ENCODE results near the gene SIRT3.
"Not testable (repeated sequence)": the region's sequence is repeated elsewhere in the genome, so short reads cannot be mapped to it uniquely, and the experiment has no call there.

SIRT3 gene

GRCh38 chr11:244376-244775 lies 8.2 kb upstream of the SIRT3 start:
- no peak overlapping the region for H3K27ac Mint-ChIP-seq
- no peak overlapping the region for H3K4me3 Mint-ChIP-seq
- no peaks in the 10 kb centered on the region for H3K9me3 Mint-ChIP-seq
- no peaks in the 10 kb centered on the region for H3K27me3 Mint-ChIP-seq
- CTCF ChIA-PET = interaction anchor here (1.5 kb wide), 1 partner anchor 43 kb away, joined by 3 read pairs; no protein-coding TSS in a partner anchor
- H3K36me3 Mint-ChIP-seq = peaks cover 67% of the 10 kb centered on the region
- no peak for DNase-seq
- H3K4me1 Mint-ChIP-seq = peaks cover 26% of the 10 kb centered on the region

DNA sequence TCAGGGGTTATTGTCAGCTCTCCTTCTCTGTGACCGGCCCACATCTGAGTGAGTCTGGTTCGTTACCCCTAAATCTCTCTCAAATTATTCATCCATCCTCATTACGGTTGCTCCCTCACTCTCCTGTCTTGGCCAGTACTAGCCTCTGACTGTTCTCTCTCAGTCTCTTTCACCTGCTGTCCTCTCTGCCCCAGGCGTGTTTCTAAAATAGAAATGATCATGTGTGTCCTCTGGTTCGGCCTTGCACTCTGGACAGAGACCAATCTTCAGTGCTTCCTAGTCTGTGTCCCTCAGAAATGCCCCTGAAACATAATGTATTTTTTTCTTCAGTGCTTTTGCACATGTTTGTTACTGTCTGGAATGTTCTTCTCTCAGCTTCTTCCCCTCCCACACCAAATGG lies 5.5 kb upstream of the SIRT3 start:
- CTCF ChIA-PET = interaction anchor here (2.2 kb wide), 1 partner anchor 9 kb away, joined by 7 read pairs; no protein-coding TSS in a partner anchor
- Mint-ChIP-seq H3K4me1 (peaks cover 39% of the 10 kb centered on the region), H3K9me3 (no peaks in the 10 kb centered on the region), H3K27me3 (no peaks in the 10 kb centered on the region), H3K4me3 (no peak overlapping the region), H3K27ac (peak overlapping the region; percentile 13), H3K36me3 (peaks cover 47% of the 10 kb centered on the region)
- DNase-seq = no peak

DNA sequence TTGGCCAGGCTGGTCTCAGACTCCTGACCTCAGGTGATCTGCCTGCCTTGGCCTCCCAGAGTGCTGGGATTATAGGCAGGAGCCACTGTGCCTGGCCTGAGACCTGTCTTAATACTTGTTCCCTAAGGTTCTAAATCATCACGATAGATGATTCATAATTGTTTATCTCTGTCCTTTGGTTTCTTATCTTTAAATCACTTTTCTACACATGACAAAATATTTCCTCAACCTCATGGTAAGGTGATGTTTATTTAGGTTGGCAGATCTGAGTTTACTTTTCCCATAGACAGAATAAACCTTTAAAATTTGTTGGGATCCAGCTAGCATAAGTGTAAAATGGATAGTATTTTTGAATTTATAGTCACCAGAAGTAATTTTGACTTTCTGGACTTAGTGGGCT lies 4.2 kb upstream of the SIRT3 start:
- no peaks in the 10 kb centered on the region for H3K9me3 Mint-ChIP-seq
- H3K4me1 Mint-ChIP-seq = peaks cover 43% of the 10 kb centered on the region
- H3K27ac Mint-ChIP-seq = no peak overlapping the region
- peaks cover 36% of the 10 kb centered on the region for H3K36me3 Mint-ChIP-seq
- H3K4me3 Mint-ChIP-seq = no peak overlapping the region
- CTCF ChIA-PET = interaction anchor here (0.7 kb wide), 1 partner anchor 8 kb away, joined by 3 read pairs; no protein-coding TSS in a partner anchor
- no peak for DNase-seq
- no peaks in the 10 kb centered on the region for H3K27me3 Mint-ChIP-seq

GRCh38 chr11:238346-238745 lies 2.2 kb upstream of the SIRT3 start:
- Mint-ChIP-seq H3K4me1 (peaks cover 48% of the 10 kb centered on the region), H3K36me3 (peaks cover 27% of the 10 kb centered on the region), H3K27ac (peak overlapping the region; percentile 21), H3K4me3 (peak overlapping the region; percentile 94)
- DNase-seq, H3K27me3 Mint-ChIP-seq, H3K9me3 Mint-ChIP-seq: not testable (repeated sequence)
- CTCF ChIA-PET = interaction anchor here (1.4 to 2.0 kb wide), 3 partner anchors 12 to 210 kb away, joined by 3 to 24 read pairs (median 3); no protein-coding TSS in a partner anchor

- CTCF ChIA-PET = interaction anchor here (0.6 to 2.0 kb wide), 5 partner anchors 13 to 363 kb away, joined by 3 to 24 read pairs (median 3); partner anchors contain the start of genes BET1L and RIC8A
- peaks cover 21% of the 10 kb centered on the region for H3K36me3 Mint-ChIP-seq
- H3K4me3 Mint-ChIP-seq = peak within 1 kb of the TSS; percentile 94
- H3K9me3 Mint-ChIP-seq = no peaks in the 10 kb centered on the region
- H3K27me3 Mint-ChIP-seq = no peaks in the 10 kb centered on the region
- peaks cover 44% of the 10 kb centered on the region for H3K4me1 Mint-ChIP-seq
- peak within 1 kb of the TSS; percentile 98 for H3K27ac Mint-ChIP-seq
- DNase-seq = peak; percentile 92
Measured at GRCh38 chr11:236774-237767, 929 bp upstream of the SIRT3 start, which contains the start of gene PSMD13. Gene PSMD13 (plus strand): TSS chr11:236976. CDS start chr11:237050, 74 bp downstream.

DNA sequence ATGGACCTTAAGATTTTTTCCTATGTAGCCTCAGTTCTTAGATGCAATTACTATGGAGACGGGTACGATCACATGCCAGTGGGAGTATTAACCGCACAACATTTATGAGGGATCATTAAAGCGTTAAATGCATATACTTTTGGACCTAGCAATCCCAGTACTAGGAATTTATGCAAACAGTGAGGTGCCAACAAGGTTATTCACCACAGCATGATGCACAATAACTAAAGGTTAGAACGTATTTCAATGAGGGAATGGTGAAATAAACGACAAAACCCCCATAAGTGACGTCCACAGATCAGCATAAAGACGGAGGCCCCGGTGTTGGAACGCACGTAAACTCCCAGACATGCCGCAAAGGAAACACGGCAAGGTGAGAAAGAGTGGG lies 539 bp downstream of the SIRT3 start:
- no peaks in the 10 kb centered on the region for H3K9me3 Mint-ChIP-seq
- H3K36me3 Mint-ChIP-seq = peaks cover 10% of the 10 kb centered on the region
- no peak for DNase-seq
- peak overlapping the region; percentile 90 for H3K27ac Mint-ChIP-seq
- H3K4me1 Mint-ChIP-seq = peaks cover 35% of the 10 kb centered on the region
- no peaks in the 10 kb centered on the region for H3K27me3 Mint-ChIP-seq
- peak overlapping the region; percentile 94 for H3K4me3 Mint-ChIP-seq
- CTCF ChIA-PET = interaction anchor here (1.1 kb wide), 1 partner anchor 15 kb away, joined by 3 read pairs; no protein-coding TSS in a partner anchor

DNA sequence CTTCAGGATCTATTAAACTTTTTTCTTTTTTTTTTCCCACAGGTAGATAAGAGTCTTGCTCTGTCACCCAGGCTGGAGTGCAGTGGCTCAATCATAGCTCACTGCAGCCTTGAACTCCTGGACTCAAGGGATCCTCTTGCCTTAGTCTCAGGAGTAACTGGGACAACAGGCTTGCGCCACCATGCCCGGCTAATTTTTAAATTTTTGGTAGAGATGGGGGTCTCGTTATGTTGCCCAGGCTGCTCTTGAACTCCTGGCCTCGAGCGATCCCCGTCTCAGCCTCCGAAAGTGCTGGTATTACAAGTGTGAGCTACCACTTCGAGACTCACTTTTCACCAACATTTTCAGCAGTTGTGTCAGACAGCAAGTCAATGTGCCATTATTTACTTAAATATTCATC lies 962 bp downstream of the SIRT3 start:
- peak overlapping the region; percentile 94 for H3K4me3 Mint-ChIP-seq
- peaks cover 32% of the 10 kb centered on the region for H3K4me1 Mint-ChIP-seq
- H3K27me3 Mint-ChIP-seq = no peaks in the 10 kb centered on the region
- no peak overlapping the region for H3K27ac Mint-ChIP-seq
- no peak for DNase-seq
- CTCF ChIA-PET = interaction anchor here (1.1 to 1.4 kb wide), 2 partner anchors 15 to 28 kb away, joined by 3 read pairs; partner anchors contain the start of genes BET1L and RIC8A
- H3K9me3 Mint-ChIP-seq = no peaks in the 10 kb centered on the region
- peaks cover 8% of the 10 kb centered on the region for H3K36me3 Mint-ChIP-seq

DNA sequence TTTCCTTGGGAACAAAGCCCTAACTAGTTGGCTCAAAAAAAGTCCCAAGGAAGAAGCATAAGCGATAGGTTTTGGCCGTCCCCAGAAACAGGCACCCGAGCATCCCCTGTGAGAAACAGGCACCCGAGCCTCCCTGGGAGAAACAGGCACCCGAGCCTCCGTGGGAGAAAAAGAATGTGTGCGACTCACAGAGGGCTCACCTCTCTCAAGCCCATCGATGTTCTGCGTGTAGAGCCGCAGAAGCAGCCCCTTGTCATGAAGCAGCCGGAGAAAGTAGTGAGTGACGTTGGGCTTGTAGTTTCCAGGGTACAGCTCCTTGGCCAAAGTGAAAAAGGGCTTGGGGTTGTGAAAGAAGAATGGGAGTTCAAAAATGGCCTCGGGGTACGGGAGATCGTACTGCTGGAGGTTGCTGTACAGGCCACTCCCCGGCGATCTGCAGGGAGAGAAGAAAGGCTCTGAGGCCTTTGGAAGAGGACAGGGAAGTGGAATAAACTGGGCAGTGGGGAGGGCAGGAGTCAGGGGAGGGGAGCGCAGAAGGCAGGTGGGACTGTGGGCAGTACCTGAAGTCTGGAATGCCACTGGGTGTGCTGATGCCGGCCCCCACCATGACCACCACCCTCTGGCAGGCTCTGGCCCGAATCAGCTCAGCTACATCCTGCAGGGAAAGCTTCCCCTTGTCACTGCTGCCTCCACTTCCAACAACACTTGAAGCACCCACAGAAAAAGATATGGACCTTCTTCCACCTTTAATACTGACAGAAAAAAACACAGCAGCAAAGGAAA lies 3.2 kb downstream of the SIRT3 start:
- no peaks in the 10 kb centered on the region for H3K9me3 Mint-ChIP-seq
- no peak overlapping the region for H3K27ac Mint-ChIP-seq
- CTCF ChIA-PET = no interaction called here
- no peak for DNase-seq
- H3K4me3 Mint-ChIP-seq = no peak overlapping the region
- peaks cover 7% of the 10 kb centered on the region for H3K36me3 Mint-ChIP-seq
- no peaks in the 10 kb centered on the region for H3K27me3 Mint-ChIP-seq
- H3K4me1 Mint-ChIP-seq = peaks cover 17% of the 10 kb centered on the region

- Mint-ChIP-seq H3K36me3 (peaks cover 9% of the 10 kb centered on the region), H3K4me3 (no peak overlapping the region), H3K4me1 (peaks cover 8% of the 10 kb centered on the region), H3K27ac (no peak overlapping the region), H3K9me3 (no peaks in the 10 kb centered on the region), H3K27me3 (no peaks in the 10 kb centered on the region)
- no peak for DNase-seq
- CTCF ChIA-PET = interaction anchor here (3.0 kb wide), 1 partner anchor 20 kb away, joined by 17 read pairs; no protein-coding TSS in a partner anchor
Measured at GRCh38 chr11:230431-230830, 5.7 kb downstream of the SIRT3 start.

GRCh38 chr11:227824-228379 lies 8.2 kb downstream of the SIRT3 start:
- CTCF ChIA-PET = interaction anchor here (3.0 kb wide), 1 partner anchor 23 kb away, joined by 17 read pairs; no protein-coding TSS in a partner anchor
- H3K4me3 Mint-ChIP-seq = no peak overlapping the region
- H3K27ac Mint-ChIP-seq = no peak overlapping the region
- no peak for DNase-seq
- no peaks in the 10 kb centered on the region for H3K27me3 Mint-ChIP-seq
- no peaks in the 10 kb centered on the region for H3K9me3 Mint-ChIP-seq
- H3K4me1 Mint-ChIP-seq = no peaks in the 10 kb centered on the region
- H3K36me3 Mint-ChIP-seq = peaks cover 7% of the 10 kb centered on the region

- no peak overlapping the region for H3K4me3 Mint-ChIP-seq
- CTCF ChIA-PET = no interaction called here
- H3K9me3 Mint-ChIP-seq = no peaks in the 10 kb centered on the region
- peaks cover 7% of the 10 kb centered on the region for H3K36me3 Mint-ChIP-seq
- no peaks in the 10 kb centered on the region for H3K27me3 Mint-ChIP-seq
- no peak overlapping the region for H3K27ac Mint-ChIP-seq
- DNase-seq = no peak
- no peaks in the 10 kb centered on the region for H3K4me1 Mint-ChIP-seq
Measured at GRCh38 chr11:225734-226453, 10.2 kb downstream of the SIRT3 start.

GRCh38 chr11:224424-224823 lies 11.7 kb downstream of the SIRT3 start:
- CTCF ChIA-PET = no interaction called here
- Mint-ChIP-seq H3K4me3 (no peak overlapping the region), H3K36me3 (peaks cover 7% of the 10 kb centered on the region), H3K27ac (no peak overlapping the region), H3K9me3 (no peaks in the 10 kb centered on the region), H3K27me3 (no peaks in the 10 kb centered on the region), H3K4me1 (no peaks in the 10 kb centered on the region)
- DNase-seq = no peak

- Mint-ChIP-seq H3K36me3 (peaks cover 9% of the 10 kb centered on the region), H3K9me3 (no peaks in the 10 kb centered on the region), H3K4me1 (no peaks in the 10 kb centered on the region), H3K27me3 (no peaks in the 10 kb centered on the region), H3K27ac (no peak overlapping the region), H3K4me3 (no peak overlapping the region)
- CTCF ChIA-PET = no interaction called here
- DNase-seq = no peak
Measured at GRCh38 chr11:223884-224283, 12.3 kb downstream of the SIRT3 start.
